Testis (tissue), 2 donors: ENCODE measurements around the gene ATP4B.

Source experiments
- POLR2A ChIP-seq: fragments of 450-650 bp; IDR thresholded peaks from one replicate; pipeline ENCODE4 v1.6.1; 2017; ENCODE audit warnings: antibody characterized with exemption, mild to moderate bottlenecking, moderate library complexity
- TF ChIP-seq, protein P1 (sequence below), 3 experiments: fragments of 450-650 bp in 2 of 3; fragments of 200-600 bp in 1 of 3; sonication (generic) in 1 of 3; IDR thresholded peaks; one replicate each; pipeline ENCODE4 v1.5.1; 2016 to 2019; ENCODE audit warnings: antibody characterized with exemption in 3 of 3, mild to moderate bottlenecking in 2 of 3, moderate library complexity in 1 of 3

- TF ChIP-seq, protein P1, sequence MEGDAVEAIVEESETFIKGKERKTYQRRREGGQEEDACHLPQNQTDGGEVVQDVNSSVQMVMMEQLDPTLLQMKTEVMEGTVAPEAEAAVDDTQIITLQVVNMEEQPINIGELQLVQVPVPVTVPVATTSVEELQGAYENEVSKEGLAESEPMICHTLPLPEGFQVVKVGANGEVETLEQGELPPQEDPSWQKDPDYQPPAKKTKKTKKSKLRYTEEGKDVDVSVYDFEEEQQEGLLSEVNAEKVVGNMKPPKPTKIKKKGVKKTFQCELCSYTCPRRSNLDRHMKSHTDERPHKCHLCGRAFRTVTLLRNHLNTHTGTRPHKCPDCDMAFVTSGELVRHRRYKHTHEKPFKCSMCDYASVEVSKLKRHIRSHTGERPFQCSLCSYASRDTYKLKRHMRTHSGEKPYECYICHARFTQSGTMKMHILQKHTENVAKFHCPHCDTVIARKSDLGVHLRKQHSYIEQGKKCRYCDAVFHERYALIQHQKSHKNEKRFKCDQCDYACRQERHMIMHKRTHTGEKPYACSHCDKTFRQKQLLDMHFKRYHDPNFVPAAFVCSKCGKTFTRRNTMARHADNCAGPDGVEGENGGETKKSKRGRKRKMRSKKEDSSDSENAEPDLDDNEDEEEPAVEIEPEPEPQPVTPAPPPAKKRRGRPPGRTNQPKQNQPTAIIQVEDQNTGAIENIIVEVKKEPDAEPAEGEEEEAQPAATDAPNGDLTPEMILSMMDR (IDR thresholded peaks at IDR 0.05) = no peak
- TF ChIP-seq POLR2A = no peak
These were observed 45.4 kb downstream of the ATP4B start for GRCh38 chr13:113612607-113613006.
